WI38 (cell line): ENCODE data around the gene FOXN3.
"Not testable (repeated sequence)": the region's sequence is repeated elsewhere in the genome, so short reads cannot be mapped to it uniquely, and the experiment has no call there.

ENCODE experiments used
- H3K4me3 ChIP-seq: 2 replicates; pipeline ENCODE4 v1.5.1; 2011; ENCODE audit warnings: low read depth, mild to moderate bottlenecking, control low read depth, low read length
- TF ChIP-seq, protein P1 (sequence below): IDR thresholded peaks from 2 replicates; pipeline ENCODE4 v1.5.1; 2012; ENCODE audit warnings: low read depth, mild to moderate bottlenecking, control low read depth, low read length

Gene FOXN3

DNA sequence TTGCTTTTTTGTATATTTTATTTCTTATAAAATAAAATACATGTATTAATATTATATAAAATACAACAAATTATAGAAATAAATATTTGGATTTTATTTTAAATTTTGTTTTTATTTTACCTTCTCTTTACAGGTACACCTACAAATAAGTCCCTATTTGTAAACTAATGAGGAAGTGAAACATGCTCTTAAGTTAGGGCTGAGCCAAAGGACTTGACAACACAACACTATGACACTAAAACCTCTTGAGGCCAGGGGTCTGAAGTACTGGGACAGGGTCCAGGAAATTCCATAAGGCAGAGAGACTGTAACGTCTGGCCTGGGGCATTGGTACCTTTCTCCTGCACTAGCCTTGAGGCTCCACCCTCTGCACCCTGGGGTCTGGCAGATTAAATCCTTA is 293.2 kb downstream of the FOXN3 start:
- no peak overlapping the region for H3K4me3 ChIP-seq
- TF ChIP-seq, protein P1, sequence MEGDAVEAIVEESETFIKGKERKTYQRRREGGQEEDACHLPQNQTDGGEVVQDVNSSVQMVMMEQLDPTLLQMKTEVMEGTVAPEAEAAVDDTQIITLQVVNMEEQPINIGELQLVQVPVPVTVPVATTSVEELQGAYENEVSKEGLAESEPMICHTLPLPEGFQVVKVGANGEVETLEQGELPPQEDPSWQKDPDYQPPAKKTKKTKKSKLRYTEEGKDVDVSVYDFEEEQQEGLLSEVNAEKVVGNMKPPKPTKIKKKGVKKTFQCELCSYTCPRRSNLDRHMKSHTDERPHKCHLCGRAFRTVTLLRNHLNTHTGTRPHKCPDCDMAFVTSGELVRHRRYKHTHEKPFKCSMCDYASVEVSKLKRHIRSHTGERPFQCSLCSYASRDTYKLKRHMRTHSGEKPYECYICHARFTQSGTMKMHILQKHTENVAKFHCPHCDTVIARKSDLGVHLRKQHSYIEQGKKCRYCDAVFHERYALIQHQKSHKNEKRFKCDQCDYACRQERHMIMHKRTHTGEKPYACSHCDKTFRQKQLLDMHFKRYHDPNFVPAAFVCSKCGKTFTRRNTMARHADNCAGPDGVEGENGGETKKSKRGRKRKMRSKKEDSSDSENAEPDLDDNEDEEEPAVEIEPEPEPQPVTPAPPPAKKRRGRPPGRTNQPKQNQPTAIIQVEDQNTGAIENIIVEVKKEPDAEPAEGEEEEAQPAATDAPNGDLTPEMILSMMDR: no peak

DNA sequence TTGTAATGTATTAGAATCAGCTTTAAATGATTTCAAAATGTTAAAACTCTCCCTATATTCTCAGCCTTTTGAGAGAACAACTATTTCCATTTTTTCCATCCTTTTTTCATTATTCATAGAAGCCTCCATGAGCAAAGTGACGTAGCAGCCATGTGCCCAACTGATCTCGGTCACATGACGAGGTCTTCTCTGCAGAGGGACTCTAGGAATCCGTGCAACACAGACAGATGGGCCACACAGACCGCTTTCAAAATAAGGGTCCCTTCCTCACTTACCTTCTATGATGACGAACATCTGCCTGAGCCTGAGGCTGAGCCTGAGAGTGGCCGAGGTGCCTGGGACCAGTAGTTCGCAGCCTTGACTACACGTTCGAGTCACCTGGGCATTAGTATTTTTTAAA is 293.8 kb downstream of the FOXN3 start:
- H3K4me3 ChIP-seq: no peak overlapping the region
- TF ChIP-seq, protein P1: no peak

DNA sequence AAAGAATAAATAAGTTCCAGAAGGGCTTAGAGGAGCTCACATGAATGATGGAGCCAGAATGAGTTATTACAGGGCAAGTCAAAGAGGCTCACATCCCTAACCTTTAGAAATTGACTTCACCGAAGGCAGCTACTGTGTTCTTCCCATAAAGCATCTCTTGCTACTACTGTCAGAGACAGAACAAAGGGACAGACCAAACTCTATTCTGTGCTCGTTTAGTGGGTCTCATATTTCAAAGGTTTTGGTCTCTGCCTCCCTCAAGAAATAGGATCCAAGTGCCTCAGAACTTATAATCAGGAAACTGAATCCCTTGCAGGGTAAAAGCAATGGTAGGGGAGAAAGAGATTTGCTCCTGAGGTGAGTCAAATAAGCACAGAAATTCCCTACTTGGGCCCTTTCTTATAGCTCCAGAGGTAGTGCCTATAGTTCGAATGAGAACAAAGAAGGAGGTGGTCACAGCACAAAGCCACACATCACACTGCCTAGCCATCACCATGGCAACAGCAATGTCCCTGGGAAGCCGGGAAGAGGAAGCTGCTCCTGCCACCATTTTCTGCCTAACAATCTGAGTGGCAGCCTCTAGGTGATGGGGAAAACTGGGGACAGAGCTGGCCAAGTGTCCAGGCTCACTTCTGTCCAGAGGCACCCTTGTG is 294.9 kb downstream of the FOXN3 start:
- TF ChIP-seq, protein P1: no peak
- no peak overlapping the region for H3K4me3 ChIP-seq

DNA sequence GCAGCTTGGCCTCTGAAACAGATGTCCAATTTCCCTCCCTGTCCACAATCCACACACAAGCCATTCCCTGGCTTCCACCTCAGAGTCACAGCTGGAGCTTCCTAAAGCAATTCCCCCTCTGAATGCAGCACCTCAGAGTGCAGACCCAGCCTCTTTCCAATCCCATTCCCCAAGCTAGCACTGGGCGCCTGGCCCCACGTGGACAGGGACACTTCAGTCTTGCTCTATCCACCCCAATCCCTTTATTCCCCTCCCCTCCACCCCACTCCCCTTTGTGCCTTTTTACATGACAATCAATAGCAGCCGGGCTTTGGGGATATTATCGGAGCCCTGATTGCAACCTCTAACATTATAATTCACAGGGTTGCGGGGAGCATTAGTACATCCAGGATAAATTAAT is 300.0 kb downstream of the FOXN3 start:
- no peak overlapping the region for H3K4me3 ChIP-seq
- TF ChIP-seq, protein P1: no peak

DNA sequence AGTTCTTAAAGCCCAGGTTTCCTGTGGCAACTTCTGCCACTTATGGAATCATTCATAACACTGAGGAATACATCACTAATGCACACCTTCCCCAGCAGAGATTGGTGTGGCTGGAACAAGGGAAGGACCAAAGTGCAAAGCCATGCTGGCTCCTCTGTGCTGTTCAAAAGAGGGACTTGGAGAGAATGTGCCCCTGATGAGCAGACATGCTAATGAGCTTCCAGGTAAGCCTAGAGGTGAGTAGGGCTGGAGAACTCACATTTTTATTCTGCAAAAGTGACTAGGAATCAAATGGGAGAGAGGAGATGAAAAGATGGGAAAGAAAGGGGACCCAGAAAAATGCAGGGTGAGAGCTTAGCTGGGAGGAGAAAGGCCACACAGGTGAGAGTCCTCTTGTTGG is 302.9 kb downstream of the FOXN3 start:
- TF ChIP-seq, protein P1: no peak
- no peak overlapping the region for H3K4me3 ChIP-seq

DNA sequence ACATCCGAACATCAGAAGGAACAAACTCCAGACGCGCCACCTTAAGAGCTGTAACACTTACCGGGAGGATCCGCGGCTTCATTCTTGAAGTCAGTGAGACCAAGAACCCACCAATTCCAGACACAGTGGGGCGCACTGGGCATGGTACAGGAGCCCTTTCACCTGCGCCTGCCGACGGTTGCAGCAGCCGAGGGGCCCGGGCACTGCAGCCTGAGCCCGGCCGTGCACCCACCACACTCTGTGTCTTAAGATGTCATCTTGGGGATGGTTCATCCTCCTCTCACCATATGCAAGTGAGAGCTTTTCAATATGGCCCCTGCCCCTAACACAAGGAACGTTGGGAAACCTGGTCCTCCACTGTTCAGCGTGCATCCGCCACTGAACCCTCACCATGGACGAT is 304.3 kb downstream of the FOXN3 start:
- H3K4me3 ChIP-seq: no peak overlapping the region
- TF ChIP-seq, protein P1: no peak

DNA sequence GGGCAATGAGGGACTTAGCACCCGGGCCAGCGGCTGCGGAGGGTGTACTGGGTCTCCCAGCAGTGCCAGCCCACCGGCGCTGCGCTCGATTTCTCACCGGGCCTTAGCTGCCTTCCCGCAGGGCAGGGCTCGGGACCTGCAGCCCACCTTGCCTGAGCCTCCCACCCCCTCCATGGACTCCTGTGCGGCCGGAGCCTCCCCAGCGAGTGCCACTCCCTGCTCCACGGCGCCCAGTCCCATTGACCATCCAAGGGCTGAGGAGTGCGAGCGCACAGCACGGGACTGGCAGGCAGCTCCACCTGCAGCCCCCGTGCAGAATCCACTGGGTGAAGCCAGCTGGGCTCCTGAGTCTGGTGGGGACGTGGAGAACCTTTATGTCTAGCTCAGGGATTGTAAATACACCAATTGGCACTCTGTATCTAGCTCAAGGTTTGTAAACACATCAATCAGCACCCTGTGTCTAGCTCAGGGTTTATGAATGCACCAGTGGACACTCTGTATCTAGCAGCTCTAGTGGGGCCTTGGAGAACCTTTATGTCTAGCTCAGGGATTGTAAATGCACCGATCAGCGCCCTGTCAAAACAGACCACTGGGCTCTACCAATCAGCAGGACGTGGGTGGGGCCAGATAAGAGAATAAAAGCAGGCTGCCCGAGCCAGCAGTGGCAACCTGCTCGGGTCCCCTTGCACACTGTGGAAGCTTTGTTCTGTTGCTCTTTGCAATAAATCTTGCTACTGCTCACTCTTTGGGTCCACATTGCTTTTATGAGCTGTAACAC is 305.1 kb downstream of the FOXN3 start:
- not testable (repeated sequence) for H3K4me3 ChIP-seq

DNA sequence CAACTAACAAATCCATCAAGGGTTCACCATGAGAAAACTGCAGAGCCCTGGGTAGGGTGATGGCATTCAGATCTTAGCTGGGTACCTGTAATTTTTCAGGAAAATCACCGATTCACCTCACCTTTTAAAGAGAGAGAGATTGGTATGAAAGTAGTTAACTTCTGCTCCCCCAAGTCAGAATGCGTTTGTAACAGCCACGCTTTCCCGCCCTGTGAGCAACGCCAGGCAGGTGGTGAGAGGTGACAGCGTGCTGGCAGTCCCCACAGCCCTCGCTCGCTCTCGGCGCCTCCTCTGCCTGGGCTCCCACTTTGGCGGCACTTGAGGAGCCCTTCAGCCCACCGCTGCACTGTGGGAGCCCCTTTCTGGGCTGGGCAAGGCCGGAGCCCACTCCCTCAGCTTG is 305.8 kb downstream of the FOXN3 start:
- H3K4me3 ChIP-seq: not testable (repeated sequence)
